ENCODE data around the gene EBP. TPM values are rescaled to one million over a fixed set of nuclear protein-coding genes. Genes with fewer than 3 reads are reported as not detected.
"Not testable (repeated sequence)": the region's sequence is repeated elsewhere in the genome, so short reads cannot be mapped to it uniquely, and the experiment has no call there.

Gene EBP
- total RNA-seq, 1 donor from 2014 or later, result 48.0 TPM

GRCh38 chrX:48492293-48492910, 29.2 kb upstream of the EBP start:
- no peak for DNase-seq (ENCODE audit: extremely low read depth, low read depth, low spot score)

- no peak for DNase-seq (ENCODE audit: extremely low read depth, low read depth, low spot score)
These were observed 27.7 kb upstream of the EBP start for GRCh38 chrX:48493890-48494364.

DNA sequence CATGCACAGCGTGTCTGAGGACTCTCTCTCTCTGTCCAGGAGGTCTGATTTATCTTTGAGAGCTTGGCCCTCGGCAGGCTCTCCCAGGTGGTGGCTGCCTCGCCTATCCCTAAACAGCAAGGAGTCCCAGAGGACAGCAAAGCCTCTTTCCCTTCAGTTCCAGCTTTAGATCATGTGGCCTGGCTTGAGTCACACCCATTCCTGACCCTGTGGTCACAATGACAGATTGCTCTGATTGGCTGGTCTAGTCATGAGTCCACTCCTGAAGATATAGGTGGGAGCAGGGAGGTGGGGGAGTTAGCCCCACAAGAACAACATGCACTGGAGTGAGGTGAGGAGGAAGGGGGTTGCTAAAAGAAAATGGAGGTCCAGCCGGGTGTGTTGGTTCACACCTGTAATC, 24.9 kb upstream of the EBP start:
- DNase-seq (ENCODE audit: extremely low read depth, low read depth, low spot score), result no peak

- DNase-seq (ENCODE audit: extremely low read depth, low read depth, low spot score), result no peak
These were observed 23.7 kb upstream of the EBP start for GRCh38 chrX:48497871-48498270.

DNA sequence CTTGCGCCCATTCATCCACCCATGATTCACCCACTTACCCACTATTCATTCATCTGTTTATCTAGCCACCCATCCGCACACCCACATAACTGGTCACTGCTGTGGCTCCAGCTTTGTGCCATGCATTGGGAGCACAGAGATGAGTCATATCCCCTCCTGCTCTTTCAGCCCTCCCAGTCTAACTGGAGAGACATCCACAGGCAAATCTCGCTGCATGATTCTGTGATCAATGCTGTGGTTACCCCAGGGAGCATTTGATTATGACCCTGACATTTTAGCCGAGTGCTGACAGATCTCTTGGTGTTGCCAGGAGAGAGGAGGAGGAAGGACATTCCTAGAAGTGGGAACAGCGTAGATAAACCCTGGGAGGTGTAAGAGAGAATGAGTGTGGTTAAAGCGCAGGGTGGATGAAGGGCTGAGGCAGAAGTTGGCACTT, 23.2 kb upstream of the EBP start:
- no peak for DNase-seq (ENCODE audit: extremely low read depth, low read depth, low spot score)

DNA sequence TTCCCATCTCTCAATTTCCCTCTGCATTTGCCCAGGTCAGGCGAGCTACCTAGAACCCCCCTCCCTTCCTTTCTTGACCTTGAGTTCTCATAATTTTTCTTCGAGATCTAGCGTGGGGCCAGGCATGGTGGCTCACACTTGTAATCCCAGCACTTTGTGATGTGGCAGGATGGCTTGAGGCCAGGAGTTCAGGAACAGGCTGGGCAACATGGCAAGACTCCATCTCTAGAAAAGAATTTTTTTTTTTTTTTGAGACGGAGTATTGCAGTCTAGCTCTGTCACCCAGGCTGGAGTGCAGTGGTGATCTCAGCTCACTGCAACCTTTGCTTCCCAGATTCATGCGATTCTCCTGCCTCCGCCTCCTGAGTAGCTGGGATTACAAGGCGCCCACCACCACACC, 17.3 kb upstream of the EBP start:
- no peak for DNase-seq (ENCODE audit: extremely low read depth, low read depth, low spot score)

GRCh38 chrX:48505481-48505880, 16.1 kb upstream of the EBP start:
- no peak for DNase-seq (ENCODE audit: extremely low read depth, low read depth, low spot score)

DNA sequence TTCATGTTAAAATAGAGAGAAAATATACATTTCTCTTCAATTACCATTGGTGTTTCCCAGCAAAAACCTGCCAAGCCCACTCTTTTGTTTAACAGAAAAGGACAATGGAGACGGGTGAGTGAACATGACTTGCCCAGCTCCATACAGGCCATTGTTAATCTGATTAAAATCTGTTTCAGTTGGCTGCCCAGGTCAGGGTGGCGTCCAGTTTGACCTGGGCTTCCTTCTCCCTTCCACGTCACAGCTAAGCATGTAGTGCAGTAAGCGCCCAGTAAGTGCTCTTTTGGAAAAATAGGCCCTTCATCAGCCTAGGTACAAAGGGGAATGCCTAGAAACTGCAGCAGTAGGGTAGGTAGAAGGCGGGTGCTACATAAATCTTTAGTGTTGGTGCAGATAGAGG, 14.4 kb upstream of the EBP start:
- DNase-seq (ENCODE audit: extremely low read depth, low read depth, low spot score), result no peak

GRCh38 chrX:48508400-48509244, 13.0 kb upstream of the EBP start, which contains the start of gene PORCN:
Gene PORCN, plus strand, starts transcription at chrX:48508992. Its CDS starts 829 bp downstream, at chrX:48509821.
- DNase-seq (ENCODE audit: extremely low read depth, low read depth, low spot score), result no peak

GRCh38 chrX:48509245-48509590, 12.4 kb upstream of the EBP start:
- no peak for DNase-seq (ENCODE audit: extremely low read depth, low read depth, low spot score)

GRCh38 chrX:48509619-48510018, 12.0 kb upstream of the EBP start:
- no peak for DNase-seq (ENCODE audit: extremely low read depth, low read depth, low spot score)

DNA sequence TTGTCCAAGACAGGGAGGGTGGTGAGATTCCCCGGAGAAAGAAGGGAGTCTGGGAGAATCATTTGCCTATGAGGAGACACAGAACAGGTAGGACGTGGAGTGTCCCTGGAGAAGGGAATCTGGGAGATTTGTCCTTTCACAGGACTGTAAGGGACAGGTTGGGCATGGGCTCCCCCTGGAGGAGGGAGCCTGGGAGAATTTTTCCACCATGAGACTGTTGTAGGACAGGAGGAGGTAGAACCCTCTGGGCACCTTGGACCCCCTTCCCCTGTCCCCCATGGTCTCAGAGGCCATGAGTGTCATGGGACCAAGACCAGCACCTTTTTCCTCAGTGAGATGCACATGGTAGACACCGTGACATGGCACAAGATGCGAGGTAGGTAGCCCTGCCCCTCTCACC, 10.0 kb upstream of the EBP start:
- no peak for DNase-seq (ENCODE audit: extremely low read depth, low read depth, low spot score)

GRCh38 chrX:48512371-48512935, 9.2 kb upstream of the EBP start:
- no peak for DNase-seq (ENCODE audit: extremely low read depth, low read depth, low spot score)

DNA sequence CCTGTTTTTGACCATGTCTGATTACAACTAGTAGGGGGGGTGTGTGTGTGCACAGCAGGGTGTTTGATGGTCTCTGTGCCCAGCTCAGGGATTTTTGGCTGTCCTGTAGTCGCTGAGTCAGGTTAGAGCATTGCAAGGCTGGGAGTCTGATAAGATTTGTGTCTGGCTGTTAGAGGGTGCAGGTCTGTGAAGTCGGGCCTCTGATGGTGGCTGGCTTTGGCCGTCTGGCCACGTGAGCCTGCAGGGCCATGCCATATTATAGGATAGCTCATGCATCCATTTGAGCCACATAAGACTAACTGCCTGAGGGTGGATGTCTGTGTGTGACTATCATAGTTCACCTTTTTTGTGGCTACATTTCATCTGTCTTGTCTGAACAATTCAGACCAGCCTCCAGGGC, 7.9 kb upstream of the EBP start:
- DNase-seq (ENCODE audit: extremely low read depth, low read depth, low spot score), result no peak

DNA sequence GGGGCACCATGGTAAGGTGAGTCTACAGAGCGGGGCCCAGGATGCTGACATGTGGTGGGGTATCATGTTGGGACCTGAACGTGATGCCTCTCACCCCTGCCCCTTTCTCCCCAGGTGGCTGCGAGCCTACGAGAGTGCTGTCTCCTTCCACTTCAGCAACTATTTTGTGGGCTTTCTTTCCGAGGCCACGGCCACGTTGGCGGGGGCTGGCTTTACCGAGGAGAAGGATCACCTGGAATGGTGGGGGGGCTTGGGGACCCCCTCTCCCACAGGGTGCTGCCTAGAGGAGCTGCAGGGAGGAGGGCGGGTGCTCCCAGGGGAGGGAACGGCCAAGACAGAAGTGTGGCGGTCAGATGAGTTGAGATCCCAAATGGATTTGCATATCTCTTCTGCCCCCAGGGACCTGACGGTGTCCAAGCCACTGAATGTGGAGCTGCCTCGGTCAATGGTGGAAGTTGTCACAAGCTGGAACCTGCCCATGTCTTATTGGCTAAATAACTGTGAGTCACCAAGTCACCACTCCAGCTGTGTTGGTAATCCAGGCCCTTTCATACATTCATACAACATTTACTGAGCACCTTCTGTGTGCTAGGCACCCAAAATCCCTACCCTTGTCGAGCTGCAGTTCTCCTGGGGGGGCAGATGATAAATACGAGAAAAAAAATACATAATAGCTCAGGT, 7.3 kb upstream of the EBP start:
- DNase-seq (ENCODE audit: extremely low read depth, low read depth, low spot score), result no peak

- no peak for DNase-seq (ENCODE audit: extremely low read depth, low read depth, low spot score)
These were observed 6.6 kb upstream of the EBP start for GRCh38 chrX:48514868-48515460.

DNA sequence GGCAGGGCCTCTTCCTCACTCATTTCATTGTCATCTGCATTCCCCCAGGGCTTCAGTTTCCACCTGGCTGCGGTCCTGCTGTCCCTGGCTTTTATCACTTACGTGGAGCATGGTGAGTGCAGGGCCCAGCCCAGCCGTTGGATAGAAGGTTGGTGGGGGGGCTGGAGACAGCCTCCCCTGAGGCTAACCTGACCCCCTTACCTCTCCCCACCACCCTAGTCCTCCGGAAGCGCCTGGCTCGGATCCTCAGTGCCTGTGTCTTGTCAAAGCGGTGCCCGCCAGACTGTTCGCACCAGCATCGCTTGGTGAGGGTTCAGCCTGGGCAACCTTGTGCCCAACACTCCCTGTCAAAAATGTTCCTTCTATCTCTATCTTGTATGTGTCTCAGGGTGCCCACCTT, 5.8 kb upstream of the EBP start:
- DNase-seq (ENCODE audit: extremely low read depth, low read depth, low spot score), result no peak

DNA sequence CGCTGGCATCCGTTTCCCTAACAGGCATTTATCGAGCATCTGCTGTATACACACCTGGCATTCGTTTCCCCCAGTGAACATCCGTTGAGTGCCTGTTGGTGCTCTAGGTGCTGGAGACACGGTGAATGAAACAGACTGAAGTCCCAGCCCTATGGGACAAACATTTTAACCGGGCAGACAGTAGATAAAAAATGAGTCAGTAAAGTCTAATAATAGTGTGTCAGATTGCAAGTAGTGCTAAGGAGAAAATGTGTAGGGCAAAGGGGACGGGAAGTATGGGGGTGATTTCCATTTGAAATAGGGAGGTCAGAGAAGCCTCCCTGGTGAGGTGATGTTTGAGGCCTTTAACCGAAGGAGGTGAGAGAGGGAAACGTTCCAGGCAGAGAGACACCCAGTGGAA, 5.3 kb upstream of the EBP start:
- DNase-seq (ENCODE audit: extremely low read depth, low read depth, low spot score), result no peak

DNA sequence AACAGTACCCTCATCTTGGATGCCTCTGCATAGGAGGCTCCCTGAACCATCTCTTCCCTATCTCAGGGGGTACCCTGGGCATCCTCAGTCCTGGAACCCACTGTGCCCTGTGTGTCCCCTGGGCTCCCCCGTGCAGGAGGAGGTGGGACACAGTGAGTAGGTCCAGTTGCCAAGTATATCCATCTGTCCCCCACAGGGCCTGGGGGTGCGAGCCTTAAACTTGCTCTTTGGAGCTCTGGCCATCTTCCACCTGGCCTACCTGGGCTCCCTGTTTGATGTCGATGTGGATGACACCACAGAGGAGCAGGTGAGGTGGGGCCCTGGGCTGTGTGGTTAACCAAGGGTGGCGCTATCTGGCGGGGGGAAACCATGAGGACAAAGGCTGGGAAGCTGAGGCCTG, 4.6 kb upstream of the EBP start:
- DNase-seq (ENCODE audit: extremely low read depth, low read depth, low spot score), result no peak

DNA sequence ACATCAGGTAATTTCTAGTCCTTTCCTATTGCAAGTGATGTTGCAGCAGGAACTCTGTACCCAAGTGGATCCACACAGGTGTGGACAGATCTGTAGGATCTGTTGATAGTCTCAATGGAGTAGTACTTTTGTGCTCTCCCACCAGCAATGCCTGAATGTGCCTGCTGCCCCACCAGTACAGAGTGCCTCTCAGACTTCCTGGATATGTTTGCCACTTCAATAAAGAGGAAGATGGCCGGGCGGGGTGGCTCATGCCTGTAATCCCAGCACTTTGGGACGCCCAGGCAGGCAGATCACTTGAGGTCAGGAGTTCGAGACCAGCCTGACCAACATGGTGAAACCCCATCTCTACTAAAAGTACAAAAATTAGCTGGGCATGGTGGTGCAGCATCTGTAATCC, 2.1 kb upstream of the EBP start:
- DNase-seq (ENCODE audit: extremely low read depth, low read depth, low spot score), result not testable (repeated sequence)

DNA sequence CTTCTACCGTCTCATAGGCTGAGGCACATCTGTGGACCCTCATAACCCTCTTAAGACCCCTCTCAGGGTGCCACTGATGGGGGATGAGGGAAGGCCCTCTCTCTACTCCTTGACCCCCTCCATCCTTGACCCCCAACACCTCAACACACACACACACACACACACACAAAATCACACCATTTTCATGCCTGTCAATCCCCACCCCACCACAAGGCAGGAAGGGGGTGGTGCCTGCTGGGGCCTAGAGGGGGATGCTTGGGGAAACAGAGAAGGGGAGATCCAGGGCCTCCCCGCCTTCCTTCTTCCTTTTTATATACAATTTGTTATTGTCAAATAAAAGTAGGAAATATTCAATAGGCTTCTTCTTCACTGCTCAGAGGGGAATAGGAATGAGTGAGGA, 1.2 kb upstream of the EBP start:
- no peak for DNase-seq (ENCODE audit: extremely low read depth, low read depth, low spot score)

Data from glomerular endothelial cell (primary cell).